WI38 (cell line): Measurements from ENCODE around the gene CIB1.

ENCODE experiments used
- H3K4me3 ChIP-seq: 2 replicates; pipeline ENCODE4 v1.5.1; 2011; ENCODE audit warnings: low read depth, mild to moderate bottlenecking, control low read depth, low read length
- CTCF ChIP-seq: IDR thresholded peaks from 2 replicates; pipeline ENCODE4 v1.5.1; 2012; ENCODE audit warnings: low read depth, mild to moderate bottlenecking, control low read depth, low read length

CIB1 gene

GRCh38 chr15:90201944-90202375, 31.8 kb downstream of the CIB1 start:
- TF ChIP-seq CTCF = no peak
- H3K4me3 ChIP-seq = peak overlapping the region; percentile 83

- H3K4me3 ChIP-seq = peak within 1 kb of the TSS; percentile 83
- no peak for TF ChIP-seq CTCF
Observed at GRCh38 chr15:90201130-90201943, 32.4 kb downstream of the CIB1 start, which contains the start of gene SEMA4B. SEMA4B (plus strand) TSS chr15:90201330; CDS start chr15:90201579, 249 bp downstream.

GRCh38 chr15:90200534-90201129, 33.1 kb downstream of the CIB1 start:
- no peak for TF ChIP-seq CTCF

GRCh38 chr15:90194655-90195054, 39.1 kb downstream of the CIB1 start:
- H3K4me3 ChIP-seq = no peak overlapping the region
- no peak for TF ChIP-seq CTCF

More at GRCh38 chr15:90200534-90201129, 33.1 kb downstream of the CIB1 start:
- H3K4me3 ChIP-seq = peak overlapping the region; percentile 83

- no peak overlapping the region for H3K4me3 ChIP-seq
- no peak for TF ChIP-seq CTCF
Observed at GRCh38 chr15:90192961-90193786, 40.6 kb downstream of the CIB1 start.

- no peak overlapping the region for H3K4me3 ChIP-seq
- no peak for TF ChIP-seq CTCF
Observed at GRCh38 chr15:90191794-90192509, 41.8 kb downstream of the CIB1 start.
